ENCODE results near the gene NPEPL1. TPM values are rescaled to one million over a fixed set of nuclear protein-coding genes. Genes with fewer than 3 reads are reported as not detected.

Gene NPEPL1
- total and polyA plus RNA-seq, 2 donors (not counting 3 experiments of a cell fraction or from before 2014, with no cell fraction given): 22.5 to 40.8 TPM

GRCh38 chr20:58753922-58754551 lies 61.4 kb downstream of the NPEPL1 start:
- Histone ChIP-seq H3K9me3 (replicated peaks; ENCODE audit: control insufficient read depth, insufficient read depth, low read length) (no peaks in the 10 kb centered on the region), H3K27ac (ENCODE audit: insufficient read depth, low read depth, low read length) (no peak overlapping the region), H3K4me1 (ENCODE audit: control insufficient read depth, extremely low read depth, insufficient read depth, low read length) (no peaks in the 10 kb centered on the region), H3K4me3 (replicated peaks in 1 of 3; ENCODE audit: insufficient read depth in 1 of 3, low read depth in 1 of 3, low read length in 3 of 3) (no peak overlapping the region), H3K27me3 (ENCODE audit: control insufficient read depth in 2 of 2, insufficient read depth in 2 of 2, low read length in 2 of 2) (no peaks in the 10 kb centered on the region), H4K20me1 (replicated peaks; ENCODE audit: control insufficient read depth, extremely low read depth, insufficient read depth, low read length) (no peaks in the 10 kb centered on the region), H3K4me2 (ENCODE audit: insufficient read depth, low read length) (no peak overlapping the region), H2AFZ (ENCODE audit: low read depth, low read length) (no peak overlapping the region), H3K9me1 (replicated peaks; ENCODE audit: control insufficient read depth, extremely low read depth, insufficient read depth, low read length) (no peaks in the 10 kb centered on the region), H3K36me3 (ENCODE audit: control insufficient read depth in 2 of 2, extremely low read depth in 1 of 2, insufficient read depth in 2 of 2, low read length in 2 of 2) (no peaks in the 10 kb centered on the region), H3K9ac (replicated peaks; ENCODE audit: extremely low read depth, insufficient read depth, low read length) (no peak overlapping the region), H3K79me2 (ENCODE audit: control insufficient read depth, insufficient read depth, low read length) (no peaks in the 10 kb centered on the region)
- POLR2A ChIA-PET: no interaction called here
- FAIRE-seq (no peak), DNase-seq (ENCODE audit: low read depth, low spot score) (no peak)
- TF ChIP-seq POLR2A (IDR thresholded peaks at IDR 0.05; ENCODE audit: low read depth, low read length) (no peak), JUN (IDR thresholded peaks at IDR 0.05; ENCODE audit: borderline replicate concordance, insufficient read depth, insufficient read length, low read depth) (no peak), MAX (IDR thresholded peaks at IDR 0.05; ENCODE audit: insufficient read depth, insufficient read length) (no peak), FOS (IDR thresholded peaks at IDR 0.05; ENCODE audit: borderline replicate concordance, insufficient read depth, low read length) (no peak)
- no TSS peak for BruUV-seq (replicated peaks)
- intact Hi-C loops (cut with micrococcal nuclease): no loop called here
- dilution Hi-C loops (cut with MboI; ENCODE audit: extremely low pct_ligation_motif_present, low sequenced_read_pairs): no loop called here
- CTCF ChIA-PET: no interaction called here

- Histone ChIP-seq H3K9ac (replicated peaks; ENCODE audit: extremely low read depth, insufficient read depth, low read length) (no peak overlapping the region), H4K20me1 (replicated peaks; ENCODE audit: control insufficient read depth, extremely low read depth, insufficient read depth, low read length) (no peaks in the 10 kb centered on the region), H3K36me3 (ENCODE audit: control insufficient read depth in 2 of 2, extremely low read depth in 1 of 2, insufficient read depth in 2 of 2, low read length in 2 of 2) (no peaks in the 10 kb centered on the region), H3K79me2 (ENCODE audit: control insufficient read depth, insufficient read depth, low read length) (no peaks in the 10 kb centered on the region), H3K9me1 (replicated peaks; ENCODE audit: control insufficient read depth, extremely low read depth, insufficient read depth, low read length) (no peaks in the 10 kb centered on the region), H3K4me3 (replicated peaks in 1 of 3; ENCODE audit: insufficient read depth in 1 of 3, low read depth in 1 of 3, low read length in 3 of 3) (no peak overlapping the region), H3K9me3 (replicated peaks; ENCODE audit: control insufficient read depth, insufficient read depth, low read length) (no peaks in the 10 kb centered on the region), H2AFZ (ENCODE audit: low read depth, low read length) (no peak overlapping the region), H3K4me2 (ENCODE audit: insufficient read depth, low read length) (no peak overlapping the region), H3K27me3 (ENCODE audit: control insufficient read depth in 2 of 2, insufficient read depth in 2 of 2, low read length in 2 of 2) (no peaks in the 10 kb centered on the region), H3K4me1 (ENCODE audit: control insufficient read depth, extremely low read depth, insufficient read depth, low read length) (no peaks in the 10 kb centered on the region), H3K27ac (ENCODE audit: insufficient read depth, low read depth, low read length) (no peak overlapping the region)
- dilution Hi-C loops (cut with MboI; ENCODE audit: extremely low pct_ligation_motif_present, low sequenced_read_pairs) (no loop called here), intact Hi-C loops (cut with micrococcal nuclease) (no loop called here)
- ChIA-PET CTCF (no interaction called here), POLR2A (no interaction called here)
- TF ChIP-seq MYC (IDR thresholded peaks at IDR 0.05; ENCODE audit: low read depth, low read length): no peak
- no peak for TF ChIP-seq POLR2A (IDR thresholded peaks at IDR 0.05; ENCODE audit: low read depth, low read length)
- TF ChIP-seq GATA2 (IDR thresholded peaks at IDR 0.05; ENCODE audit: insufficient read depth, insufficient read length, low read depth, low read length): no peak
- TF ChIP-seq POLR2AphosphoS5 (IDR thresholded peaks at IDR 0.05; ENCODE audit: insufficient read depth, low read depth, low read length): no peak
- TF ChIP-seq EZH2 (IDR thresholded peaks at IDR 0.05; ENCODE audit: borderline replicate concordance, low read depth, low read length, severe bottlenecking): no peak
- no peak for TF ChIP-seq FOS (IDR thresholded peaks at IDR 0.05; ENCODE audit: borderline replicate concordance, insufficient read depth, low read length)
- no peak for TF ChIP-seq CTCF (IDR thresholded peaks at IDR 0.05; ENCODE audit: extremely low read depth in 1 of 2, insufficient read depth in 1 of 2, low read depth in 1 of 2, low read length in 2 of 2)
- DNase-seq (ENCODE audit: low read depth, low spot score) (no peak), FAIRE-seq (no peak)
- BruUV-seq (replicated peaks): no TSS peak
Observed at GRCh38 chr20:58754584-58754983, 62.0 kb downstream of the NPEPL1 start.

Measured in endothelial cell of umbilical vein (primary cell).